HepG2 (cell line): ENCODE data around the gene MMP28. TPM values are rescaled to one million over a fixed set of nuclear protein-coding genes. Genes with fewer than 3 reads are reported as not detected.

Source experiments
- CENPT ChIP-seq: sonication (generic); formaldehyde crosslinking; IDR thresholded peaks from 2 replicates; pipeline ENCODE4 v1.8.0; 2022; ENCODE audit warnings: low read depth, mild to moderate bottlenecking, moderate library complexity, missing genetic modification reagents
- E2F1 ChIP-seq: sonication (generic); formaldehyde crosslinking; IDR thresholded peaks from 2 replicates; pipeline ENCODE4 v1.5.0; 2020; ENCODE audit warnings: missing genetic modification reagents
- EED ChIP-seq: sonication (generic); formaldehyde crosslinking; IDR thresholded peaks from 2 replicates; pipeline ENCODE4 v1.5.0; 2020; ENCODE audit warnings: mild to moderate bottlenecking, missing genetic modification reagents
- FOXO1 ChIP-seq: sonication (generic); formaldehyde crosslinking; IDR thresholded peaks from 2 replicates; pipeline ENCODE4 v1.4.0; 2020; ENCODE audit warnings: missing genetic modification reagents
- HES4 ChIP-seq: sonication (generic); formaldehyde crosslinking; IDR thresholded peaks from 2 replicates; pipeline ENCODE4 v1.9.0; 2021; ENCODE audit warnings: mild to moderate bottlenecking, missing genetic modification reagents, borderline replicate concordance
- HIC2 ChIP-seq: sonication (generic); formaldehyde crosslinking; IDR thresholded peaks from 2 replicates; pipeline ENCODE4 v1.9.0; 2022; ENCODE audit warnings: low read depth, missing genetic modification reagents
- HMG20A ChIP-seq: IDR thresholded peaks from 2 replicates; pipeline ENCODE4 v1.6.1; 2016; ENCODE audit warnings: borderline replicate concordance
- KDM5B ChIP-seq: sonication (generic); formaldehyde crosslinking; IDR thresholded peaks from 2 replicates; pipeline ENCODE4 v1.4.0; 2020; ENCODE audit warnings: missing genetic modification reagents, mild to moderate bottlenecking, borderline replicate concordance
- KLF15 ChIP-seq: sonication (generic); formaldehyde crosslinking; IDR thresholded peaks from 2 replicates; pipeline ENCODE4 v1.8.1; 2023; ENCODE audit warnings: borderline replicate concordance, mild to moderate bottlenecking, inconsistent platforms, missing genetic modification reagents, mixed read lengths
- TBL1XR1 ChIP-seq: fragments of 150-350 bp; IDR thresholded peaks from 2 replicates; pipeline ENCODE4 v1.6.1; 2014; ENCODE audit warnings: borderline replicate concordance, low read length; ENCODE audit not compliant: partially characterized antibody
- ZFP36L2 ChIP-seq: sonication (generic); formaldehyde crosslinking; IDR thresholded peaks from 2 replicates; pipeline ENCODE4 v1.4.0; 2020; ENCODE audit warnings: missing genetic modification reagents
- ZNF512 ChIP-seq: sonication (generic); formaldehyde crosslinking; IDR thresholded peaks from 2 replicates; pipeline ENCODE4 v1.4.0; 2020; ENCODE audit warnings: mild to moderate bottlenecking, missing genetic modification reagents
- ZNF547 ChIP-seq: sonication (generic); formaldehyde crosslinking; IDR thresholded peaks from 2 replicates; pipeline ENCODE4 v1.5.1; 2020; ENCODE audit warnings: mild to moderate bottlenecking, missing genetic modification reagents
- ZNF562 ChIP-seq: sonication (generic); formaldehyde crosslinking; IDR thresholded peaks from 2 replicates; pipeline ENCODE4 v1.8.0; 2022; ENCODE audit warnings: missing genetic modification reagents, borderline replicate concordance
- ZNF784 ChIP-seq: sonication (generic); formaldehyde crosslinking; IDR thresholded peaks from 2 replicates; pipeline ENCODE4 v1.5.1; 2020; ENCODE audit warnings: missing genetic modification reagents, mild to moderate bottlenecking, borderline replicate concordance
- ZSCAN20 ChIP-seq: sonication (generic); formaldehyde crosslinking; IDR thresholded peaks from 2 replicates; pipeline ENCODE4 v1.4.0; 2020; ENCODE audit warnings: missing genetic modification reagents, mild to moderate bottlenecking, borderline replicate concordance
- polyA plus RNA-seq, 8 experiments: library from polyadenylated mRNA; depleted of rRNA in 3 of 8; stranded (reverse) in 7 of 8; unstranded in 1 of 8; fragments of >200 nt; fragmentation: Illumina TruSeq in 4 of 8; extraction: Trizol in 4 of 8; gene quantifications; 2 replicates each; pipeline versions ENCODE4 v1.2.1 to v1.2.3, GENCODE V29; 2011 to 2016; ENCODE audit warnings: low read depth in 4 of 8, missing spikeins in 1 of 8, mixed read lengths in 1 of 8; ENCODE audit not compliant: insufficient read depth in 1 of 8
- total RNA-seq, 5 experiments: library from RNA; depleted of rRNA; stranded (reverse); fragments of >200 nt; fragmentation: Illumina TruSeq; extraction: Trizol; gene quantifications; 2 replicates each; pipeline ENCODE4 v1.2.3, GENCODE V29; 2016; ENCODE audit warnings: low read depth in 1 of 5
- TF ChIP-seq, protein P1 (sequence below): IDR thresholded peaks from 2 replicates; pipeline ENCODE4 v1.6.1; 2016; ENCODE audit warnings: missing compliant biosample characterization, missing genetic modification reagents, borderline replicate concordance
- TF ChIP-seq, protein P2 (sequence below): sonication (generic); formaldehyde crosslinking; IDR thresholded peaks from 2 replicates; pipeline ENCODE4 v1.5.1; 2020; ENCODE audit warnings: missing genetic modification reagents, mild to moderate bottlenecking, borderline replicate concordance

Gene MMP28
- total and polyA plus RNA-seq, 2 of the 13 experiments (the other 11 are each of a cell fraction or from before 2014, with no cell fraction given), result not detected

GRCh38 chr17:35764123-35764991 lies 31.1 kb downstream of the MMP28 start (continued):
- TF ChIP-seq FOXO1 (0 out of 2 replicates have a peak, but pooled peaks have one; percentile 21), ZNF512 (no peak), KLF15 (CRISPR knock-in tag) (peak; percentile 78; the same call in 1 of the 2 replicates), ZNF784 (CRISPR knock-in tag) (no peak), ZNF562 (CRISPR knock-in tag) (no peak), HMG20A (CRISPR knock-in tag) (0 out of 2 replicates have a peak, but pooled peaks have one; percentile 10), HES4 (CRISPR knock-in tag) (0 out of 2 replicates have a peak, but pooled peaks have one; percentile 28), KDM5B (peak; percentile 87), ZSCAN20 (CRISPR knock-in tag) (peak; percentile 97), ZNF547 (peak; percentile 32; the same call in 1 of the 2 replicates), ZFP36L2 (CRISPR knock-in tag) (no peak), CENPT (CRISPR knock-in tag) (peak; percentile 85; the same call in 1 of the 2 replicates), E2F1 (CRISPR knock-in tag) (0 out of 2 replicates have a peak, but pooled peaks have one; percentile 53), EED (CRISPR knock-in tag) (no peak), HIC2 (CRISPR knock-in tag) (peak; percentile 84), TBL1XR1 (no peak)
- TF ChIP-seq, protein P1, sequence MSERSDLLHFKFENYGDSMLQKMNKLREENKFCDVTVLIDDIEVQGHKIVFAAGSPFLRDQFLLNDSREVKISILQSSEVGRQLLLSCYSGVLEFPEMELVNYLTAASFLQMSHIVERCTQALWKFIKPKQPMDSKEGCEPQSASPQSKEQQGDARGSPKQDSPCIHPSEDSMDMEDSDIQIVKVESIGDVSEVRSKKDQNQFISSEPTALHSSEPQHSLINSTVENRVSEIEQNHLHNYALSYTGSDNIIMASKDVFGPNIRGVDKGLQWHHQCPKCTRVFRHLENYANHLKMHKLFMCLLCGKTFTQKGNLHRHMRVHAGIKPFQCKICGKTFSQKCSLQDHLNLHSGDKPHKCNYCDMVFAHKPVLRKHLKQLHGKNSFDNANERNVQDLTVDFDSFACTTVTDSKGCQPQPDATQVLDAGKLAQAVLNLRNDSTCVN, result peak; percentile 32; the same call in 1 of the 2 replicates
- TF ChIP-seq, protein P2, sequence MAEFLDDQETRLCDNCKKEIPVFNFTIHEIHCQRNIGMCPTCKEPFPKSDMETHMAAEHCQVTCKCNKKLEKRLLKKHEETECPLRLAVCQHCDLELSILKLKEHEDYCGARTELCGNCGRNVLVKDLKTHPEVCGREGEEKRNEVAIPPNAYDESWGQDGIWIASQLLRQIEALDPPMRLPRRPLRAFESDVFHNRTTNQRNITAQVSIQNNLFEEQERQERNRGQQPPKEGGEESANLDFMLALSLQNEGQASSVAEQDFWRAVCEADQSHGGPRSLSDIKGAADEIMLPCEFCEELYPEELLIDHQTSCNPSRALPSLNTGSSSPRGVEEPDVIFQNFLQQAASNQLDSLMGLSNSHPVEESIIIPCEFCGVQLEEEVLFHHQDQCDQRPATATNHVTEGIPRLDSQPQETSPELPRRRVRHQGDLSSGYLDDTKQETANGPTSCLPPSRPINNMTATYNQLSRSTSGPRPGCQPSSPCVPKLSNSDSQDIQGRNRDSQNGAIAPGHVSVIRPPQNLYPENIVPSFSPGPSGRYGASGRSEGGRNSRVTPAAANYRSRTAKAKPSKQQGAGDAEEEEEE, result no peak
